ENCODE measurements around the gene ACBD6.
A peak's percentile ranks its signal among the peaks of the same experiment; 100 is the strongest.

Gene ACBD6

DNA sequence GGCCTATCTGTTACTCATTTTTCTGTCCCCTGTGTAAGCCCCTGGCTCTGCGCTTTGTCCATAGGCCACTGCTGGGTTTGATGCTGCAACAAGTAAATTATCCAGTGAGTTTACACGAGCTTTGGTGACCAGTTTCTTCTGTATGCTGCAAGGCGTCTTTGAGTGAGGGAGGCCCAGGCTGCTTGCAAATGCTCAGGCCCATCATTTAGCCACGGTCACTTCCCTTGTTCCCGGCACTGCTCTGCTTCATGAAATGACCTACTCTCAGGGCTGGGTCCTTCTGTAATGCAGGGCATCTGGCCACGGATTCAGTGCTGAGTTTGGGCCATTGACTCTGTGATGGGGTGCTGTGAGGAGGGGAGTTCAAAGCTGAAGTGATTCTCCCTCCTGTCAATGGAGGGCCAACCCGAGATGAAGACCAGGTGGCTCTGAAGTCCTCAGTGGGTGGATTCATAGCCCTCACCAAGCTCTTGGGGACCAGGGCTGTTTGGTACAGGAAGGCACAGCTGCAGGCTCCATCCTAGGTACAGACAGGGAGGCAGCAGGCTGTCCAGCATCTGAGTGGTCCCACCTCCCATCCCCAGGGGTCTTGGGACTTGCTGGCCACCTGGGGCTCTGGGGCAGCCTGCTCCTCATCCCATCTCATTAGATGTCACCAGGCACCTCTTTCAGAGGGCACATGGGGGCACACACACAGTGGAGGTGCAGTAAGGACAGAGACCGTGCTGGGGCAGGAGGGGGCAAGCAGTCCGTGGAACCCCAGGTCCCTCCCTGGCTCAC lies 250.7 kb downstream of the ACBD6 start:
- no peak for DNase-seq

GRCh38 chr1:180250883-180251509 lies 251.4 kb downstream of the ACBD6 start:
- no peak for DNase-seq

DNA sequence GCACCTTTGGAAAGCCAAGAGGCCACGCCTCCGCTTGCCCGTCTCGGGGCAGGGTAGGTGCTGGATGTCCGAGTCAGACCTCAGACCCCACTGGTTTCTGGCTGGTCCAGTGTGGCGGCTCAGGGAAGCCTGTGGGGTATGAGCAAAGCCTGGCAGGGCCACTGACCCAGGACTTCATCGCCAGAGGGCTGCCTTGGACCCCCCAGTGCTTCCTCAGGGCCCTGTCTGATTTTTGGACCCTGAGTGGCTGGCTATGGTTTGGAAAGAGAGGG lies 251.9 kb downstream of the ACBD6 start:
- no peak for DNase-seq

DNA sequence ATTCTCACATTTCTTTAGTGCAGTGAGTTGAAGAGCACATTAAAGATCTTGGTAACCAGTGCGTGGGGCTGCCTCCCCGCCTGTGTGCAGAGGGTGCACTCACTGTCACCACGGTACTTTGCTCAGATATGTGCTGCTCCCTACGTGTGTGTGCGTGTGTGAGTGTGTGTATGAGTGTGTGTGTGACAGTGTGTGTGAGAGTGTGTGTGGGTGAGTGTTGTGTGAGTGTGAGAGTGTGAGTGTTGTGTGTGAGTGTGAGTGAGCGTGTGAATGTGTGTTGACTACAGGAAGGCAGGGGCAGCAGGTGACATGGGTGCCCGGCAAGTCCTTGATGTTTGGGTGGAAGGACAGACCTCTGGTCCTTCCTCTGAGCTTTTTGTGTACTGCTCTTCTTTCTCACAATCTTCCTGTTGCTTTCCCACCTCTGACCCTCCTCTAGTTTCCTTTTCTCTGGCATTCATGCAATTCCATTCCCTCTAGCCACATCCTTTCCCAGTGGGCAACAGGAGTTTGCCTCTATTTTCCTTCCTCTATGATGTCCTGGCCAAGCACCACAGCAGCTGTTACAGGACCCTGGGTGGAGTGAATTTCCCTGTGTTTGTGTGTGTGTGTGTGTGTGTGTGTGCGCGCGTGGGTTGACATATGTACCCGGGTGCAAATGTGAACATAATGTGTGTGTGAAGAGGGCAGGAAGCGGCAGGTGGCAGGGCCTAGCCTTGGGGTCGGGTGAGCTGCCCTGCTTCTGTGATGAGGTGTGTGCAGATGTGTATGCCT lies 252.5 kb downstream of the ACBD6 start:
- peak; percentile 4 for DNase-seq

- DNase-seq = no peak
Observed at GRCh38 chr1:180248731-180249681, 253.4 kb downstream of the ACBD6 start.

DNA sequence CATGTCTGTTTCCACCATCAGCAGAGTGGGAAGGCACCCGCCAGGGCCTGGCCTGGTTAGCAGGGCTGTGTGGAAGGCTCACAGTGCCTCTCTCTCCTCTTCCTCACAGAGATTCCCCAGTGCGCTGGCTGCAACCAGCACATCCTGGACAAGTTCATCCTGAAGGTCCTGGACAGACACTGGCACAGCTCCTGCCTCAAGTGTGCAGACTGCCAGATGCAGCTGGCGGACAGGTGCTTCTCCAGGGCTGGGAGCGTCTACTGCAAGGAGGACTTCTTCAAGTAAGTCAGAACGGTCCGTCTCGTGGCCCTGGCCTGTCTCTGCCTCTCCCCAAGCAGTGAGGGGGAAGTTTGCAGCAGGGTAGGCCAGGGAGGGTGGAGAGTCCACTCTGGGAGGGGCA lies 254.2 kb downstream of the ACBD6 start:
- no peak for DNase-seq

DNA sequence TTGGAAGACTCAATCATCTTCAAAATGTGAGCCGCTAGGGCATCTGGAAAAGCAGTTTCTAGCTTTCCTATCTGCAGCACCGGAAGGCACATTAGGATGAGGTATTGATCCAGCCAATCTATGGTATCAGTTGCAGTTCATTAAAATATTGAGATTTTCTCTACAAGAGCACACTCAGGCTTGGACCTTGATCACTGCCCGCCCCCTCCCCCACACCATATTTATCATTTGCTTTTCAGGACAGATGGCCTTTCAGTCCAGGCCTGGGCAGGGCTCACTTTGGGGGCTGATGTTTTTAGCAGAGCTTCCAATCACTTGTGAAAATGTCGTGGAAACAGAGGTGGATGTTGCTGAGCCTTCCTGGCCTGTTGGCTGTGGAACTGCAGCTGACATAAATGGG lies 254.8 kb downstream of the ACBD6 start:
- no peak for DNase-seq

GRCh38 chr1:180247061-180247460 lies 255.3 kb downstream of the ACBD6 start:
- no peak for DNase-seq

- DNase-seq = no peak
Observed at GRCh38 chr1:180246579-180246978, 255.8 kb downstream of the ACBD6 start.

DNA sequence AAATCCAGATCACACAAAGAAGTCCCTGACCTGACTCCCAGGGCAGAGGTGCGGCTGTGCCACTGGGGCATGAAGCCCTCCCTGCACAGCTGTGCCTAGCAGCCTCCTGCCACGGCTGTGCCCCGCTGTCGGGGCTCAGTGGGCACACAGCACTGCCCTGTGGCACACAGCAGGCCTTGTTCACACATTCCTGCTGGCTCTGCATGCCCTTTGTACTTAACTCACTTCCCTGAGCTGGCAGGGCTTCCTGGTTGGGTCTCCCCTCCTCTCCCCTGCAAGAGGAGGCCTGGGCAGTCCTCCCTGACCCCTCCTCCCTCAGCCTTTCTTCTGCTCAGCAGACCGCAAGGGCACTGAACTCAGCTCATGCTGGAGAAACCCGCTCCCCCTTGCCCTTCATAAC lies 257.5 kb downstream of the ACBD6 start:
- DNase-seq = no peak

GRCh38 chr1:180243517-180244221 lies 258.7 kb downstream of the ACBD6 start:
- no peak for DNase-seq

DNA sequence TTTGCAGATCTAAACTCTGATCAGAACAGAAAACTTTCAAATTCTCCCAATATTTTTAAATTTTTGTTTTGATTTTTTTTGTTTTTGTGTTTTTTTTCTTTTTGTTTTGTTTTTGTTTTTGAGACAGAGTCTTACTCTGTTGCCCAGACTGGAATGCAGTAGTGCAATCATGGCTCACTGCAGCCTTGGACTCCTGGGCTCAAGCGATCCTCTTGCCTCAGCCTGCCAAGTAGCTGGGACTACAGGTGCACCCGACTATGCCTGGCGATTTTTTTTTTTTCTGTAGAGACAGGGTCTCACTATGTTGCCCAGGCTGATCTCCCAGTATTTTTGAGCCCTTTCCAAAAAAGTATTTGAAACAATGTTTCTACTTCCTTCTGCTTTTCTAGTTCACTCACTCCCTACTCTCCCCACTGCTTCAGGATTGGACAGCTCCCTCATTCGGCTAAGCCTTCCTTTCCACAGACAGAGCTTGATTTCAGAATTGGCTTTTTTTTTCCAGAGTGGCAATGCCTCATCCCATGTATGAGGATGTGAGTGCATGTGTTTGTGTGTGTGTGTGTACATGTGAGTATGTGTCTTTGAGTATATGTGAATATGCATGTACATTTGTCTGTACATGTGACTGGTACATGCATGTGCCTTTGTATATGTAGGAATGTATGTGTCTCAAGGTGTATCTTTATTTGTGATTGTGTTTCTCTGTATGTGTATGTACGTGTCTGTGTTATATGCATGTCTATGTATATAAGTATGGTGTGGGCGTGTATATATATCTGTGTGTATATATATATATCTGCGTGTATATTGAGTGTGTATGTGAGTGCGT lies 260.4 kb downstream of the ACBD6 start:
- no peak for DNase-seq

DNA sequence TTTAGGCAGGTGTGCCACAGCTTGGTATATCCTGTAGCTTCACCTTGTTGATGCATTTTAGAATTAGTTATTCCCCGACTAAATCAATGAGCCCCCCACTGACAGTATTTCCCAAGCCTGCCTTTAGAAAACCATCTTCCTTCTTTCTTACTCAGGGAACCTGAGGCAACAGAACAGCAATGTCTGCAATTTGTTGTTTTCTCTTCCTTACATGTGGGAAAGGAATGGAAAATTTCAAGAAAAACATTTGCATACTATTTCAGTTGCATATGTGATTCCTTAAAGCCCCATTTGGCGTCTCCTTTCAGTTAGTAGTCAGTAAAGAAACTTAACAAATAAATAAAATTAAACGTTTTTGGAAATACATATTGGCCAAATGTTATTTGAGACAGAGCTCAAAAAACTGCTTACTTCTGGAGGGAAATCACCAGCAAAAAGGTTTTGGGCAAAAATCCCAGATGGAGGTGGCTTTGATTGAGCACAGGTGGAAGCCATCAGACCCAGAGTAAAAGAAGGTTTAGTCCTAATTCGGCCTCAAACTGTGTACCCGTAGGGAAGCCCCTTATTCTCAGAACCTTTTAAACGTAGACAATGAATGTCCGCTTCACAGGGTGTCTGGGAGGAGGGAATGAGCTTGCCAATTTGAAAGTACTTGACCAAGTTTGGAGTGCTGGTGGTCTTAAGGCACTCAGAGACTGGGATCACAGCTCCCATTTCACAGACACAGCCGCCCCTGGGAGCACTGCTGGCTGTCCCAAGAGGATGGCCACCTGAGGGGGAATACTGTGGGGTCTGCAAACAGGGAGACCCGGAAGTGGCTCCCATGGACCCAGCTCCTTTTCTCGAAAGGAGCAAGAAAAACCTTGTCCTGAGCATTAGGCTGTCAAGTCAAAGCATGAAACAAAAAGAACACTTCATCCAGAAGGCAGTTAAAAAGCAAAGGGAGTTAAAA lies 263.0 kb downstream of the ACBD6 start:
- DNase-seq = no peak

GRCh38 chr1:180238675-180239074 lies 263.7 kb downstream of the ACBD6 start:
- DNase-seq = no peak

Data from activated CD4-positive, CD25-positive, alpha-beta regulatory T cell treated with anti-CD3 and anti-CD28 coated beads, Interleukin-2, amount 50 U/mL, for 72 hours (primary cell).